NT2/D1 (cell line): ENCODE data around the gene TSC22D1.

Experiments
- SUZ12 ChIP-seq: IDR thresholded peaks from 2 replicates; pipeline ENCODE4 v1.6.1; 2011; ENCODE audit not compliant: insufficient read length, insufficient read depth; ENCODE audit errors: extremely low read depth
- YY1 ChIP-seq: IDR thresholded peaks from 2 replicates; pipeline ENCODE4 v1.6.1; 2011; ENCODE audit not compliant: insufficient read length, insufficient read depth
- ZNF274 ChIP-seq: IDR thresholded peaks from 2 replicates; pipeline ENCODE4 v1.6.1; 2011; ENCODE audit warnings: mild to moderate bottlenecking, low read depth, low read length

GRCh38 chr13:44459674-44460073 lies 116.5 kb downstream of the TSC22D1 start:
- TF ChIP-seq ZNF274 (no peak), YY1 (no peak), SUZ12 (no peak)
